NCI-H526 (cell line): Measurements from ENCODE around the gene SND1.

Source experiments
- DNase-seq, 2 experiments: peaks; one replicate each; lab custom pipeline; 2025; lab: John Stamatoyannopoulos, UW

The SND1 gene

DNA sequence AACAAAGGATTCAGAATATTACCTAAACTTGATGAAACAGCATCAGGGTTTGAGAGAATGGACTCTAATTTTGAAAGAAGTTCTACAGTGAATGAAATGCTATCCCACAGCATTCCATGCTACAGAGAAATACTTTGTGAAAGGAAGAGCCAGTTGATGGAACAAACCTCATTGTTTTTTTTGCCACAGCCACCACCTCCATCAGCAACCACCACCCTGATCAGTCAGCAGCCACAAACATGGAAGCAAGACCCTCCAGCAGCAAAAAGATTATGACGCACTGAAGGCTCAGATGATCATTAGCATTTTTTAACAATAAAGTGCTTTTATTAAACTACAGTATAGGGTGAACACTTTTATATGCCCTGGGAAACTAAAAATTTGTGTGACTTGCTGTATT, 280.5 kb downstream of the SND1 start:
- no peak for DNase-seq

DNA sequence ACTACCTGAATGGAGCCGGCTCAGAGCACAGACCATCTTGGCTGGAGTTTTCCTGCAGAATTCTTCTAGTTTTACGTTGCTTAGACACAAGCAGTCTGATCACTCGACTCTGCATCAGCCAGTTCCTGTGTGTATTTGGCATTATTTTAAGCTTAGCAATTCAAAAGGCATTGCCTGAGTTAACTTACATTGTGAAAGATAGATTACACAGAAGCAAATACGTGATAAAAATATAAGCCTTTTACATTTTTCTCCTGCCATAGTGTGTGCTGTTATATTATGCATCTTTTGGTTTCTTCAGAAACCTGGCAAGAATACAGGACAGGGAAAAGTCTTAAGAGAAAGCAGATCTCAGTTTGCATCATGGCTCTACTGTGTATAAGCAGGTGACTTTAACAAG, 281.2 kb downstream of the SND1 start:
- DNase-seq = no peak

DNA sequence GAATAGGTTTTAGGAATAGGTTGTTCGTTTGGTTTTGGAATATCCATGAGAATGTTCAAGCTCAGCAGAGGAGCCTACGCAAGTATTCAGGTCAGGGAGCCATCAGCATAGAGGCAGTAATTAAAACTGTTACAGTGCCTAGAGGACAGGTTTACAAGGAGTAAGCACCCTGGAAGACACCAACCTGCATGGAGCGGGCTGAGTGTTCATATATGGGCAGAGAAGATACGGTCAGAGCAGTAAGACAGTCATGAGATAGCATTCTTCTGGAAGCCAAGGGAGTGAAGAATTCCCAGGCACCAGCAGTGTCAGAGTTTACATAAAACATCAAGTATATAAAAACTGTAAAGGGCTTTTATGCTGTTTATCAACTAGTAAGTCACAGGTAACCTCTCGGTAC, 282.7 kb downstream of the SND1 start:
- DNase-seq = no peak

DNA sequence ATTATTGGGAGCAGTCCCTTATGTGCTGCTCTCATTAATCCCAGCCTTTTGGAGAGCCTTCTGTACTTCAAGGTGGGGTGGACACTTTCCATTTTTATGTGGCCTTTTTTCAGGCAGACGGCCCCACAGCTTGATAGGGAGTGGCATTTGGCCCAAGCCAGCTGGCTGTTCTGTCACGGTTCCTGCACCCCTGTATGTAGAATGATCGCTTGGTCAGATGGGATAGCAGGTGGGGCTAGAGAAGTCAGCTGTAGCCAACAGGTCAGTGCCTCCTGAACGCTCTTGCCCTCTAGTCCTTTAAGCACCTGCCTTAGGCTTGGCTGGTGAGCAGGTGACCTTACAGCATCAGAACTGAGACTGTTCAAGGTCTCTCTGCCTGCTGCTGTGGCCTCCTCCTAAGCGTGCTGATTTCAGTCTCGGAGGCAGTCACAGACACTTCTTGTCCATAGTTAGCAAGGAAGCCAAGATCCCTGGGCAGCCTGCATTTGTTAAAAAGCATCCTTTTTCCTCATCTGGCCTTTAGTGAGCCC, 283.9 kb downstream of the SND1 start:
- DNase-seq = peak in 1 of 2 experiments; percentile 14

GRCh38 chr7:127937066-127937680, 285.2 kb downstream of the SND1 start:
- no peak for DNase-seq

DNA sequence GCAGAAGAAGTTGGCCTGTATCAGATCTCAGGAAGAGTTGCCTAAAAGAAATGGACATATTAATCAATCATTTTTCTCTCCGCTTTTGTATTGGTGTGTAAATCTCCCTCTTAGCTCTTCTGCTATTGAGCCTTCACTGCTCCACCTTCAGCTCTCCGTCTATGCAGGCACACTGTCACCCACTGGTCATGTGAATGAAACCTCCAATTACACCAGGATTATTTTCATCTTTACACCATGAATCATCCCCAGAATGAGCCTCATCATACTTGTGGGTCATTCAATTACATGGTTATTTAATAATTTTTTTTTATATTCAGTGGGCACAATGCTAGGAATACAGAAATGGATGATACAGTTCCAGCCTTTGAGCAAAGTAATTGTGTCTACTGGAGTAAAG, 286.6 kb downstream of the SND1 start:
- DNase-seq = no peak

DNA sequence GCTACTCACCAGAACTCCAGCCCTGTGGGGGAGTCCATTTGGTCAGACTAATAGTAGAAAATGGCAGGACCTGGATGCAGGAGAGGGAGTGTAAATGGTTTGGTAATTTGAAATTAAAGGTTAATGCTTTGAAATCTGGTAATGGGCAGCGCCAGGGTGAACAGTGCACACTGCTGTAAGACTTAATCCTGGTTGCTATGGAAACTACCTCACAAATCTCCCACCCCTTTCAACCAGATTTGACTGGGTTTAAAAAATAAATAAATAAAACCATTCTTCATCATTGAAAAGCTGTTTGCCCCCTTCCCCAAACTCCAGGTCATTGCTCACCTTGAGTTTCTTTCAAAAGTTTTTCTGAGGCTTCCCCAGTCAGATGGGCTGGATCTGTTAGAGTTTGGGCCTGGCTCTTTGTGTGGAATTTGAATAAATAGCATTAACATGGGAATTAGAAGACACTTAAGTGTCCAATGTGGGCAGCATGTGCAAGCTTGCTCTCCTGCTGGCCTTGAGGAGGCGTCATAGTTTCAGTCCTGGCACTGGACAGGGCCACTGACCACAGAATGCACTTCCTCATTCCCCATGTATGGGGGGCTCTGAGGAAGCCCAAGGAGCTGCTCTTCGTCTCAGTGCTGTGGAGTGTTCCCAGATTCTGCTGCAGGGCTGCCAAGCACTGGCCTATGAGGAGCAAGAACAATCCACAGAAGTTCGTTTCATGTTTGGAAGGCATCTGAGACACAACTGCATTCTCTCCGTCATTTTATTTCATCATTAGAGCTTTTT, 288.6 kb downstream of the SND1 start:
- no peak for DNase-seq

DNA sequence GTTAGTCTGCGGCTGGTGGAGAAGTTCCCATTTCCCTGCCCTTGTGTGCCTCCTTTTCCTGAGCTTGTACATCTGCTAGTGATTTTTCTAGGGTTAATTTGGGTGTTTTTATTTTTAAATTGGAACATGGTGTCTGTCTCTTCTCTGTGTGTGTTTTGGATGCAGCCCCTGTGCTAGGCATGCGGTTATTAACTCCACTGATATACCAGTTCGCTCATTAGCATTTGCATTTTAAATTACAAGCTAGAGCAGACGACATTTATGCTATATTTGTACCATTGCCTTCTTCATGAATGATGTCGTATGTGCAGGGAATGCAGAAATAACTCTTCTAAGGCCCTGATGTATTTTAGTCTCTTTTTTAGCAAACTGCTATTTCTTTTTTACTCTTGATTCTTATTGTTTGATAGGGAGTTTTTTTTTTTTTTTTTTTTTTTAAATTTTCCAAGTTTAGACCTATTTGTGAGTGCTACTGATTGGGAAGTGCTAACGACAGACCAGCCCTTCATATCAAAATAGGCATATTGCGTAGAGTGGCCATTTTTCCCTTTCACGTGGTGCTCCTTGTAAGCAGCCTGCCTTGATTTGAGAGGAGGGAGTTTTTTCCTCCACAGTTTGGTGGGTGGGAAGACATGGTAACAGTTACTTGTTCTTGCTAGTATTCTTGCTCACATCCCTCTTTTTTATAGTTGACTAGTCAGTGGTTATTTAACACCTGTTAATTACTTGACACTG, 289.6 kb downstream of the SND1 start:
- DNase-seq = peak in 1 of 2 experiments; percentile 12

GRCh38 chr7:127943541-127944521, 291.8 kb downstream of the SND1 start:
- DNase-seq = no peak

DNA sequence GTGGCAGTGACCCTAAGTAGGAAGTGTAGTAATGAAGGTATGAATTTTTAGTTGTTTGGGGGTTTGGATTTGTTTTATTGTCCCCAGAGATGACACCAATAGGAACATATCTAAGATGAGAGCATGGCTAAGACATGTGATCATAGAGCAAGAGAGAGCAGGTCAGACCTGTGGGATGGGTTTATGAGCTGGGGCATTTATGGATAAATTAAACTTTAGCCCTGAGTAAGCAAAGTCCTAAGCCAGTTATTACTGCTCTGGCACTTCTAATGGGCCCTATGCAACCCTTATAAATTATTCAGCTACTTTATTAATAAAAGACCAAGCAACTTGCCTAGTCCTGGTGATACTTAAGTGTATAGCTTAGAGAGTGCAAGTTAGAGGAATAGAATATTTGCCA, 294.1 kb downstream of the SND1 start:
- DNase-seq = no peak

GRCh38 chr7:127946847-127947246, 294.9 kb downstream of the SND1 start:
- no peak for DNase-seq

- no peak for DNase-seq
Observed at GRCh38 chr7:127948312-127948711, 296.3 kb downstream of the SND1 start.

GRCh38 chr7:127948930-127949329, 296.9 kb downstream of the SND1 start:
- peak in 1 of 2 experiments; percentile 23 for DNase-seq

DNA sequence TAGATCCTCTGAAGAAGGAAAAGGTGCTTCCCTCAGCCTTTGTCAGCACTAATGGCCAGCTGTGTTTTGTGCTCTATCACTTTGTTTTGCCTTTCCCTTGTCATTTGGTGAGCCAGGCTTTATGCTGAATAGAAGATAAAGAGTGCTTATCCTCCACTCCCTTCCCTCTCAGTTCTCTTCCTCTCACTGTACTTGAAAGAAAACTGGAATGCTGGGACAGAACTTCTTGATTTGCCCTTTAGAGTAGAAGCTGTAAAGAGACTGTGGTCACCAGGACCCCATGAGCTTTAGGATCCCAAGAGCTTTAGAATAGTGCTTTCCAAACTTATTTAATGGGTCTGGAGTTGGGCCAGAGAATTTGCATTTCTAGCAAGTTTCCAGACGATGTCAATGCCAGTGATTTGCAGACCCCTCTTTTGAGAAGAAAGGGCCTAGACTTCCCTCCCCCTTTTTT, 297.8 kb downstream of the SND1 start:
- no peak for DNase-seq

DNA sequence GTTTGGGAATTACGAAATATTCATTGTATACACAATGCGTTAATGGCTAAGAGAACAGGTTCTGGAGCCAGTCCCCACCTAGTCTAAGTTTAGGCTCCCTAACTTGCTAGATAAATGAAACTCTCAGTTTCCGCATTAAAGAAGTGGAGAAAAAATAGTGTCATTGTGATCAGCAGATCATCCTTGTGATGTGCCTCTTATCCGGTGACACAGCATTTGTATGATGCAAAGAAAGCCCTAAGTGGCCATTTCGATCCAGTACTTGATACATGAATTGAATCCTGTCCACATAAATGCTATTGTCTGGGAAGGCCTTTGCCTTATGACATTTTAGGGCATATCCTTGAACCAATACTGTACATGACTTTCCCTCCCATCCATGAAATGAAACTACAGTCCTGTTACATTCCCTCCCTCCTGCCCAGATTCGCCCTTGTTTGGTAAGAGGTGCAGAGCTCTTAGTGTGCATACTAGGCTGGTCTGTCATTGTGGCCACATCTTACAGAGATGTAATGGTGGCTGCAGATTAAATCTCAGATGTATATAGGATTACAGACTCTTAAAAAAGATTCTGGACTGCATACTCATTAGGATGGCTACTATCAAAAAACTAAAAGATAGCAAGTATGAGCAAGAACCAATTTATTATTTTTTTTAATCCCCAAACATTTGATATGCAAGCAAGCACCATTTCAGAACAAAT, 298.4 kb downstream of the SND1 start:
- DNase-seq = no peak

DNA sequence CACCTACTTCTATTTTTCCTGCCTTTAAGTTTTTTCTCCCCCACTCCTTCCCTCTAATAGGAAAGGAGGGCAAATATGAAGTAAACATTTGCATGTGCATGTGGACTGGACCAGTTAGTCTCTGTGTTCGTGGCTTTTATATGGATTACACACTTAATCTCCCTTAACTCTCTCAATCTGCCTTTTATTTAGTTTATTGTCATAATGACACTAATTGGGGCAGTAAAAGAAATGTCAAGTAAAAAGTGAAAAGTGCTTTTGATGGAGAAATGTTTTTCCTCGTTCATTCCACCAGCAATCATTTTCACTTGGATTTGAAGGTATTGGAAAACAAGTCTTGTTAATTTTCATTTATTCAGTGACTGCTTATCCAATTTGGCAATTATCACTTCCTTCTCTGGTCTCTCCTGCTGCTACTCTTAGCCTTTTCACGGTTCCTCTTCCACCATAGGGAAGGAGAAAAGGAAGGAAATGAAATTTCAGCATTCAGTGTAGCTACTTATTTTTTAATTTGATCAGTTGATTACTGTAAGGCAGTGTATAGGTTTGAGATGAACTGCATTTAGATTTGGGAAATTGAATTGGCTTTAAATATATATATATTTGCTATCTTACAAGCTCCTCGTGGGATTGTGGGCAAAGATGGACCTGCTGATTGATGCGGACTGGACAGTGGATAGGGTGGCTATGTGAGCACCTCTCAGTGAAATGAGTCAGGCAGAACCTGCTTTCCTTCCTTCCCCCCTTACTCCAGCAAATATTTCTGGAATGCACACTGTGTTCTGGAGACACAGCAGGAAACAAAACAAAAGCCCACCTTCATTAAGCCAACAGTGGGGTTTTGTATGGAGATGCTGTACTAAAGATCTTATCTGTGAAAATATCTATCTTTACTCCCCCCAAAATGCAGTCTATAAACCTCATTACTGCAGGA, 301.7 kb downstream of the SND1 start:
- no peak for DNase-seq

- DNase-seq = no peak
Observed at GRCh38 chr7:127954357-127954748, 302.4 kb downstream of the SND1 start.

DNA sequence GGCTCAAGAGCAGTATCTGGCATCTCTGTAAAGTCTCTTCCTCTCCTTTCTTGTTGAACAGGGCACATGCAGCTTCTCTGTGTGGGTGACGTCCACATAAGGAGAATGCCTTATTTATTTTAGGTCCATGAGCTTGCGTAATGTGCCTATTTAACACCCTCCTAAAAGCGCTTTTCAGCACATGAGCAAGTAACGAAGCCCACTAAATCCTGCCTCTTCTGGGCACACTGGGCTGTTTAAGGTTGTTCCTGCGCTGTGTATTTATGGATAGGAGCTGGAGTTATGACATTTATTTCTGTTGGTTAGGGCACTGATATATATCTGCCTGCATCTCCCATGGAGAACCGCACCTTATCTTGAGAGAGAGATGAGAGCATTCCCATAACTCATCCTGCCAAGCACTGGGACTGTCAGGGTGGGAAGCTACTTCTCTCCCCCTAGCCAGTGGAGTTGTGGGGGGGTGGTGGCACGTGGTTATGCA, 303.1 kb downstream of the SND1 start:
- no peak for DNase-seq

DNA sequence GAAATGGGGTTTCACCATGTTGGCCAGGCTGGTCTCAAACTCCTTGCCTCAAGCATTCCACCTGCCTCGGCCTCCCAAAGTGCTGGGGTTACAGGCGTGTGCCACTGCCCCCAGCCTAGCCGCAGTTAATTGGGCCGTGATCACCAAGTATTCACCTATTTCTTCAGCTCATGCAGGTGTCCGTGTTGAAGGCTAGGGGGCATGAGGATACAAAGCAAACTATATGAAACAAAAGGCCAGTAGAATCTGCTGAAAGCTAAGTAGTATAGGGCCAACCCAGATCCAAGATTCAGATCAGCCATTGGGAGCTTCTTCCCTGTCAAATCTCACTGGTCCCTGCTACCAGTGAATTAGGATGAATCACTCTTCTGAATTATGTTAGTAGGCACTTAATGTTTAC, 305.9 kb downstream of the SND1 start:
- DNase-seq = peak in 1 of 2 experiments; percentile 9

- DNase-seq = peak; percentile 27 to 49
Observed at GRCh38 chr7:127959770-127960169, 307.8 kb downstream of the SND1 start.
